Hepatocyte (in vitro differentiated cells): Measurements from ENCODE around the gene PID1. TPM values are rescaled to one million over a fixed set of nuclear protein-coding genes. Genes with fewer than 3 reads are reported as not detected.

ENCODE experiments used
- DNase-seq: peaks from one replicate; pipeline ENCODE4 v3.0.0-alpha.2; 2016; ENCODE audit warnings: low spot score
- H2AFZ ChIP-seq: fragments of 200-600 bp; sonication (generic); 2 replicates; pipeline ENCODE4 v1.6.0; 2016; ENCODE audit warnings: antibody characterized with exemption, mild to moderate bottlenecking
- H3K27ac ChIP-seq: fragments of 200-600 bp; sonication (generic); 2 replicates; pipeline ENCODE4 v1.5.1; 2016; ENCODE audit warnings: mild to moderate bottlenecking
- H3K27me3 ChIP-seq: fragments of 200-600 bp; sonication (generic); 2 replicates; pipeline ENCODE4 v1.6.1; 2016
- H3K36me3 ChIP-seq: fragments of 200-600 bp; sonication (generic); replicated peaks from 2 replicates; pipeline ENCODE4 v1.5.1; 2016; ENCODE audit warnings: low read depth; ENCODE audit not compliant: insufficient read depth
- H3K4me1 ChIP-seq: fragments of 200-600 bp; sonication (generic); 2 replicates; pipeline ENCODE4 v1.5.1; 2016; ENCODE audit warnings: mild to moderate bottlenecking, moderate library complexity; ENCODE audit not compliant: insufficient read depth
- H3K4me2 ChIP-seq: fragments of 200-600 bp; sonication (generic); 2 replicates; pipeline ENCODE4 v1.6.0; 2016
- H3K4me3 ChIP-seq: fragments of 200-600 bp; sonication (generic); 2 replicates; pipeline ENCODE4 v1.5.1; 2016; ENCODE audit warnings: mild to moderate bottlenecking
- H3K79me2 ChIP-seq: fragments of 200-600 bp; sonication (generic); 2 replicates; pipeline ENCODE4 v1.6.0; 2017; ENCODE audit warnings: mild to moderate bottlenecking
- H3K9me2 ChIP-seq: fragments of 200-600 bp; sonication (generic); replicated peaks from 2 replicates; pipeline ENCODE4 v1.6.0; 2017; ENCODE audit warnings: mild to moderate bottlenecking; ENCODE audit not compliant: insufficient read depth
- H3K9me3 ChIP-seq: fragments of 200-600 bp; sonication (generic); 2 replicates; pipeline ENCODE4 v1.5.1; 2016; ENCODE audit warnings: low read depth, mild to moderate bottlenecking
- H4K20me1 ChIP-seq: fragments of 200-600 bp; sonication (generic); 2 replicates; pipeline ENCODE4 v1.6.0; 2016; ENCODE audit warnings: mild to moderate bottlenecking; ENCODE audit not compliant: insufficient read depth, poor library complexity, severe bottlenecking
- EZH2 ChIP-seq: fragments of 200-600 bp; sonication (generic); IDR thresholded peaks from 2 replicates; pipeline ENCODE4 v1.6.1; 2016; ENCODE audit warnings: antibody characterized with exemption, mild to moderate bottlenecking, borderline replicate concordance
- EZH2phosphoT487 ChIP-seq: fragments of 200-600 bp; sonication (generic); IDR thresholded peaks from one replicate; pipeline ENCODE4 v1.6.1; 2018; ENCODE audit warnings: antibody characterized with exemption, mild to moderate bottlenecking, low read depth, moderate library complexity; ENCODE audit not compliant: unreplicated experiment, severe bottlenecking
- WGBS: methylation state at CpG from one replicate; pipeline ENCODE4 v1.1.6; 2016; ENCODE audit warnings: low lambda C conversion rate; ENCODE audit errors: missing lambda C conversion rate; 5-methylcytosine and 5-hydroxymethylcytosine counted together
- polyA plus RNA-seq: library from polyadenylated mRNA; unstranded; fragments of >200 nt; fragmentation: Nextera tagmentation; extraction: Ambion mirVana; gene quantifications from 2 replicates; pipeline ENCODE4 v1.2.1, GENCODE V29; 2016
- total RNA-seq: library from RNA; depleted of rRNA; stranded (reverse); fragments of >200 nt; gene quantifications from 2 replicates; pipeline ENCODE4 v1.2.3, GENCODE V29; 2014
- TF ChIP-seq, protein P1 (sequence below): fragments of 200-600 bp; sonication (generic); IDR thresholded peaks from 2 replicates; pipeline ENCODE4 v1.5.1; 2016; ENCODE audit warnings: antibody characterized with exemption, mild to moderate bottlenecking; ENCODE audit not compliant: poor library complexity

PID1 gene
- total and polyA plus RNA-seq, 2 experiments from 2014 or later: 26.7 to 31.1 TPM

DNA sequence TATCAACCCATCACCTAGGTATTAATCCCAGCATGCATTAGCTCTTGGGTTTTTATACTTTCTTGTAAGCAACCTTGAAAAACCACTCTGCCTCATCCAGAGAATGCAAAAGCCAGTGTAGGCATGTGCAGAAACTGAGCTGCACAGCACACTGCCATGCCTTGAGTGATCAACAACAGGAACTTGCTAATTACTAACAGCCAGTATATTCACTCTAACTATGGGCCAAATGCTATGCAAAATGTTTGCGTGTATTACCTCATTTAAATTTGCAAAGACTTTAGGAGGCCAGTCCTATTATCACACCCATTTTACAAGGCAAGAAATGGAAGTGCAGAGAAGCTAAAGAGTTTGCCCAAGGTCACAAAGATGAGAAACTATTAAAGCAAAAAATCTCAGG, 169.8 kb downstream of the PID1 start:
- WGBS: 76% methylated on average over 1 of the region's 1 CpG
- H2AFZ ChIP-seq: no peak overlapping the region
- H3K9me2 ChIP-seq: no peaks in the 10 kb centered on the region
- H3K36me3 ChIP-seq: no peaks in the 10 kb centered on the region
- TF ChIP-seq, protein P1, sequence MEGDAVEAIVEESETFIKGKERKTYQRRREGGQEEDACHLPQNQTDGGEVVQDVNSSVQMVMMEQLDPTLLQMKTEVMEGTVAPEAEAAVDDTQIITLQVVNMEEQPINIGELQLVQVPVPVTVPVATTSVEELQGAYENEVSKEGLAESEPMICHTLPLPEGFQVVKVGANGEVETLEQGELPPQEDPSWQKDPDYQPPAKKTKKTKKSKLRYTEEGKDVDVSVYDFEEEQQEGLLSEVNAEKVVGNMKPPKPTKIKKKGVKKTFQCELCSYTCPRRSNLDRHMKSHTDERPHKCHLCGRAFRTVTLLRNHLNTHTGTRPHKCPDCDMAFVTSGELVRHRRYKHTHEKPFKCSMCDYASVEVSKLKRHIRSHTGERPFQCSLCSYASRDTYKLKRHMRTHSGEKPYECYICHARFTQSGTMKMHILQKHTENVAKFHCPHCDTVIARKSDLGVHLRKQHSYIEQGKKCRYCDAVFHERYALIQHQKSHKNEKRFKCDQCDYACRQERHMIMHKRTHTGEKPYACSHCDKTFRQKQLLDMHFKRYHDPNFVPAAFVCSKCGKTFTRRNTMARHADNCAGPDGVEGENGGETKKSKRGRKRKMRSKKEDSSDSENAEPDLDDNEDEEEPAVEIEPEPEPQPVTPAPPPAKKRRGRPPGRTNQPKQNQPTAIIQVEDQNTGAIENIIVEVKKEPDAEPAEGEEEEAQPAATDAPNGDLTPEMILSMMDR: no peak
- TF ChIP-seq EZH2phosphoT487 (no peak), EZH2 (no peak)
- no peaks in the 10 kb centered on the region for H3K4me1 ChIP-seq
- no peak for DNase-seq
- H3K4me3 ChIP-seq: no peak overlapping the region
- no peak overlapping the region for H3K4me2 ChIP-seq
- no peaks in the 10 kb centered on the region for H3K27me3 ChIP-seq
- H4K20me1 ChIP-seq: no peaks in the 10 kb centered on the region
- H3K79me2 ChIP-seq: peaks cover 7% of the 10 kb centered on the region
- H3K9me3 ChIP-seq: no peaks in the 10 kb centered on the region
- no peak overlapping the region for H3K27ac ChIP-seq

DNA sequence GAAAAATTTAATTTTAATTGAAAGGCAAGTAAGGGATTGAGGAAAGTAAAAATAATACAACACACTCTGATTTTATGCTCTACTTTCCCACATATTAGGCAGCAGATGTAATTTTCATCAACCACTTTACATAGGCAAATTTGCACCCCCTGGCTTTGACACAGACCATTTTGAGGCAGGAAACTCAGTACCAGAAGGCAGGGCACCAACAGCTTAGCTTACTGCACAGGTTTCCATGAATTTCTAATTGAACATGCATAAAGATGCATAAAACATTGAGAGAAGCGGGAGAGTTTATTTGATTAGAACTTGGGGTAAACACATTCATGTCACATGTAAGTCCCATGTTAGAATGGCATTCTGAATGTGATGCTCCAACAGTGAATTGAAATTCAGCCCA, 171.9 kb downstream of the PID1 start:
- no peaks in the 10 kb centered on the region for H3K36me3 ChIP-seq
- H3K9me3 ChIP-seq: no peaks in the 10 kb centered on the region
- H3K4me1 ChIP-seq: no peaks in the 10 kb centered on the region
- no peak overlapping the region for H2AFZ ChIP-seq
- H3K79me2 ChIP-seq: peaks cover 5% of the 10 kb centered on the region
- no peak overlapping the region for H3K4me2 ChIP-seq
- no peaks in the 10 kb centered on the region for H3K9me2 ChIP-seq
- 94% methylated on average over 1 of the region's 1 CpG for WGBS
- TF ChIP-seq EZH2phosphoT487 (no peak), EZH2 (no peak)
- TF ChIP-seq, protein P1: no peak
- DNase-seq: no peak
- H4K20me1 ChIP-seq: no peaks in the 10 kb centered on the region
- H3K27ac ChIP-seq: no peak overlapping the region
- H3K27me3 ChIP-seq: no peaks in the 10 kb centered on the region
- no peak overlapping the region for H3K4me3 ChIP-seq

DNA sequence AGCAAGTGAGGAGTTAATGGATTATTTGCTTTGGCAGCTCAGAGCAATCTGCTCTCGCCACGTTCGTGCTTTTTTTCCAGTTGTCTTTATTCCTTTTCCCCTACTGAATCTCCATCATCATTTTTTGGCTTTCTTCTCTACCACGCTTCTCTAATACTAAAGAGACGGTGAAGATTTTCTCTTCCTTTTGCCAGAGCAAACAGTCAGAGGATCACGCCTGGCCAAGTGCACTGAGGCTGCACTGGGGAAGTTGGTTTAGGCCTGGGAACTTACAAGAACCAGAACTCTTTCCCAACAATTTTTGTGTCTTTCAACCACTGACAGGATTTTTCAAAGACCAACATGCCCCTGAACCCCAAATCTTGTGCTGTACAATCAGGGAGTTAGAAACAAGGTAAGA, 172.3 kb downstream of the PID1 start:
- TF ChIP-seq EZH2: no peak
- TF ChIP-seq, protein P1: no peak
- TF ChIP-seq EZH2phosphoT487: no peak
- Histone ChIP-seq H3K36me3 (no peaks in the 10 kb centered on the region), H3K9me2 (no peaks in the 10 kb centered on the region), H3K9me3 (no peaks in the 10 kb centered on the region), H3K4me1 (no peaks in the 10 kb centered on the region), H3K27ac (no peak overlapping the region), H3K27me3 (no peaks in the 10 kb centered on the region), H2AFZ (no peak overlapping the region), H3K4me3 (no peak overlapping the region), H3K79me2 (peaks cover 4% of the 10 kb centered on the region), H4K20me1 (no peaks in the 10 kb centered on the region), H3K4me2 (no peak overlapping the region)
- no peak for DNase-seq
- 73% methylated on average over 6 of the region's 6 CpGs for WGBS

DNA sequence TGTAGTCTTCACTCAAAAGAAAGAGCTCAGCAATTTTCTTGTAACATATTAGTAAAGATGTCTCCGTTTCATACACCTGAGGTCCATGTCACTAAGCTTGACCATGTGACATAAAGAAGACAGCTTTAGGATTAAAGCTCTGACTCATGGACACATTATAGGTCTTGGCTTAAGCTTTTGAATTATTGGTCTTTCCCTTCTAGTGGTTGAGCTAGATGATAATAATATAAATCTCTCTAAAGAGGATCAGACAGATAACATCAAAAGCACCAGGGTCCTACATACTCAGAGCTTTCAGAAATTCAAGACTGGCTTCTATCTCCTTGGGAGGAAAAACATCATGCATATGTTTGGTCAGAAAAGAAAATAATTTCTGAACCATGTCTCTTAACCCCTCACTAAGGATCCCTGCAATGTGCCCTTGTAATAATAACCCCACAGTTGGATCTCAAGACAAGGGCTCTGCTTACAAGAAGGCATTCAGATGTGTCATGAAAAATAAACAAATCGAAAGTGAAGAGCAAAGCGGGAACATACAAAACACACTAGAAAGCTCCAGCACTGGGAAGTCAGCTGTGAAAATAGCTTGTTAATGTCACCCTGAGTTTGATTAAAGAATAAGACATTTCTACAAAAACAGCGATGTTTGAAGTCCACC, 174.5 kb downstream of the PID1 start:
- Histone ChIP-seq H2AFZ (no peak overlapping the region), H3K4me2 (no peak overlapping the region), H3K4me1 (no peaks in the 10 kb centered on the region), H3K79me2 (peaks cover 2% of the 10 kb centered on the region), H3K9me3 (no peaks in the 10 kb centered on the region), H3K4me3 (no peak overlapping the region), H3K9me2 (no peaks in the 10 kb centered on the region), H3K36me3 (no peaks in the 10 kb centered on the region), H4K20me1 (no peaks in the 10 kb centered on the region), H3K27me3 (no peaks in the 10 kb centered on the region), H3K27ac (no peak overlapping the region)
- WGBS: 72% methylated on average over 4 of the region's 4 CpGs
- TF ChIP-seq EZH2phosphoT487 (no peak), EZH2 (no peak)
- TF ChIP-seq, protein P1: no peak
- no peak for DNase-seq
